ENCODE data around the gene NXPH3.

- TF ChIP-seq PATZ1 (CRISPR knock-in tag; IDR thresholded peaks at IDR 0.05; ENCODE audit: borderline replicate concordance) (no peak), CSRNP3 (CRISPR knock-in tag; IDR thresholded peaks at IDR 0.05) (no peak)
Observed at GRCh38 chr17:49578952-49579500, 3.4 kb downstream of the NXPH3 start.
